K562 (cell line): ENCODE results near the gene BCL3.

ENCODE experiments used
- ATF2 ChIP-seq: sonication (generic); formaldehyde crosslinking; IDR thresholded peaks from 2 replicates; pipeline ENCODE4 v1.8.1; 2022; ENCODE audit warnings: missing genetic modification reagents
- CTCF ChIP-seq, 3 experiments: IDR thresholded peaks in 2 of 3; conservative IDR thresholded peaks in 1 of 3; 2 replicates each; pipeline ENCODE4 v1.5.1; 2011 to 2012; ENCODE audit warnings: low read length in 3 of 3, mild to moderate bottlenecking in 3 of 3, control low read depth in 2 of 3, improper control_type of control experiment in 1 of 3, inconsistent platforms in 1 of 3, low read depth in 1 of 3, mixed read lengths in 1 of 3, moderate library complexity in 1 of 3; ENCODE audit not compliant: insufficient read depth in 2 of 3
- EZH2 ChIP-seq: IDR thresholded peaks from 2 replicates; pipeline ENCODE4 v1.6.1; 2012; ENCODE audit warnings: low read depth, mild to moderate bottlenecking, inconsistent platforms, low read length, borderline replicate concordance
- FIP1L1 ChIP-seq: fragments of 200-400 bp; formaldehyde crosslinking; IDR thresholded peaks from 2 replicates; pipeline ENCODE4 v1.6.1; 2018; ENCODE audit warnings: mild to moderate bottlenecking, low read depth, low read length; ENCODE audit not compliant: poor library complexity, severe bottlenecking
- MCM7 ChIP-seq, 2 experiments: fragments of 450-650 bp; IDR thresholded peaks; 2 replicates each; pipeline ENCODE4 v1.6.1; 2016 to 2018
- NR4A1 ChIP-seq, 2 experiments: fragments of 250-450 bp in 1 of 2; fragments of 450-650 bp in 1 of 2; sonication (Bioruptor Pico) in 1 of 2; IDR thresholded peaks; 2 replicates each; pipeline versions ENCODE4 v1.4.0 to v1.6.1; 2016 to 2020; ENCODE audit warnings: mild to moderate bottlenecking in 2 of 2, missing compliant biosample characterization in 1 of 2, missing genetic modification characterization in 1 of 2, moderate library complexity in 1 of 2
- REST ChIP-seq, 2 experiments: fragments of 450-650 bp; formaldehyde crosslinking in 1 of 2; IDR thresholded peaks; 2 replicates each; pipeline versions ENCODE4 v1.4.0 to v1.6.1; 2014 to 2020; ENCODE audit warnings: mild to moderate bottlenecking in 2 of 2, borderline replicate concordance in 1 of 2, low read depth in 1 of 2
- SMARCA4 ChIP-seq: fragments of 450-650 bp; IDR thresholded peaks from 2 replicates; pipeline ENCODE4 v1.6.1; 2016
- USF2 ChIP-seq: sonication (generic); formaldehyde crosslinking; IDR thresholded peaks from 2 replicates; pipeline ENCODE4 v1.5.0; 2020; ENCODE audit warnings: missing genetic modification reagents
- ZBTB9 ChIP-seq: fragments of 450-650 bp; formaldehyde crosslinking; IDR thresholded peaks from 2 replicates; pipeline ENCODE4 v1.4.0; 2020; ENCODE audit warnings: mild to moderate bottlenecking, moderate library complexity
- ZNF280B ChIP-seq: fragments of 250-450 bp; sonication (Bioruptor Pico); IDR thresholded peaks from 2 replicates; pipeline ENCODE4 v1.5.1; 2021; ENCODE audit warnings: mild to moderate bottlenecking
- ZZZ3 ChIP-seq: fragments of 450-650 bp; IDR thresholded peaks from 2 replicates; pipeline ENCODE4 v1.6.1; 2016; ENCODE audit warnings: antibody characterized with exemption, mild to moderate bottlenecking, moderate library complexity

- no peak for TF ChIP-seq CTCF (IDR thresholded peaks at IDR 0.05 in 2 of 3, conservative IDR thresholded peaks at IDR 0.05 in 1 of 3; ENCODE audit: insufficient read depth in 2 of 3, low read depth in 1 of 3, low read length in 3 of 3)
- no peak for TF ChIP-seq SMARCA4
- no peak for TF ChIP-seq USF2 (CRISPR knock-in tag)
- no peak for TF ChIP-seq ZBTB9 (CRISPR knock-in tag)
- TF ChIP-seq ATF2 (CRISPR knock-in tag): no peak
- no peak for TF ChIP-seq ZNF280B (CRISPR knock-in tag)
- no peak for TF ChIP-seq FIP1L1
- no peak for TF ChIP-seq NR4A1 (CRISPR knock-in tag; IDR thresholded peaks at IDR 0.05)
- TF ChIP-seq NR4A1 (tag; IDR thresholded peaks at IDR 0.05): no peak
- TF ChIP-seq MCM7 (IDR thresholded peaks at IDR 0.05): no peak
- TF ChIP-seq REST (IDR thresholded peaks at IDR 0.05; ENCODE audit: borderline replicate concordance): no peak
- TF ChIP-seq REST (CRISPR knock-in tag; IDR thresholded peaks at IDR 0.05; ENCODE audit: low read depth): no peak
- TF ChIP-seq EZH2: no peak
- TF ChIP-seq ZZZ3: no peak
These were observed 29.9 kb upstream of the BCL3 start for GRCh38 chr19:44718441-44719261.
